Measurements from ENCODE around the gene PTPRN2.

DNA sequence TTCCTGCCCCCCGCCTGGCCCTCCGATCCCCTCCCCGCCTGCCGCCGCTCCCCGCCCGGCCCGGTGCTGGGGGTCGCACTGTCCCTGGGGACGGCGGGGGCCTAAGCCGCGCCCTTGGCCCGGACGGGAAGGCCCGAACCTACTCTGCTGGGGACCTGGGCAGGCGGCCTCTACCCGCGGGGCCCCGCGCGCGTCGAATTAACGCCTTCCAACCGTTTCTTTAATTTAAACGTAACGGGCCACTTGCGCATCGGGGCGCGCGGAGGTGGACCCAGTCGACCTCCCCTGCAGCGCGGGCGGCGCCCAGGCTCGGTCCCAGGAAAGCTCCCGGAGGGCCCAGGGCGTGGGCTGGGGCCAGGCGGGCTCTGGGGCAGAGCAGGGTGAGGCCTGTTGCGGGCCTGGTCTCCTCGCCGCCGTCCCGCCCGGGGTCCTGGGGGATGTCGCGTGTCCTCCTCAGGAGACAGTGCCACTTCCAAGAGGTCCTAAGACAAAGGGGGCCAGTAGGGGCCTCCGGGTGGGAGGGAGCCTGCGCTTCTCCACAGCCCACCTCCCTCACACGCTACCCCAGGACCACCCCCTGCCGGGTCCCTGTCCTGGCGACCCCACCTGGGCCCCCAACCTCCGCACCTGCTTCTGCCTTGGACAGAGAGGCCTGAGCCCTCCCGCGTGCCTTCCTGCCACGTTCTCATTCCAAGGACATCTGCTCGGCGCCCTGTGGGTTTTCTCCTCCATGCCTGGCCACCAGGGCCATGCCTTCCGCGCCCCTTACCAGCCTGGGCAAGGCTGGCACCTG, 658 bp upstream of the PTPRN2 start:
- TF ChIP-seq, protein P1, sequence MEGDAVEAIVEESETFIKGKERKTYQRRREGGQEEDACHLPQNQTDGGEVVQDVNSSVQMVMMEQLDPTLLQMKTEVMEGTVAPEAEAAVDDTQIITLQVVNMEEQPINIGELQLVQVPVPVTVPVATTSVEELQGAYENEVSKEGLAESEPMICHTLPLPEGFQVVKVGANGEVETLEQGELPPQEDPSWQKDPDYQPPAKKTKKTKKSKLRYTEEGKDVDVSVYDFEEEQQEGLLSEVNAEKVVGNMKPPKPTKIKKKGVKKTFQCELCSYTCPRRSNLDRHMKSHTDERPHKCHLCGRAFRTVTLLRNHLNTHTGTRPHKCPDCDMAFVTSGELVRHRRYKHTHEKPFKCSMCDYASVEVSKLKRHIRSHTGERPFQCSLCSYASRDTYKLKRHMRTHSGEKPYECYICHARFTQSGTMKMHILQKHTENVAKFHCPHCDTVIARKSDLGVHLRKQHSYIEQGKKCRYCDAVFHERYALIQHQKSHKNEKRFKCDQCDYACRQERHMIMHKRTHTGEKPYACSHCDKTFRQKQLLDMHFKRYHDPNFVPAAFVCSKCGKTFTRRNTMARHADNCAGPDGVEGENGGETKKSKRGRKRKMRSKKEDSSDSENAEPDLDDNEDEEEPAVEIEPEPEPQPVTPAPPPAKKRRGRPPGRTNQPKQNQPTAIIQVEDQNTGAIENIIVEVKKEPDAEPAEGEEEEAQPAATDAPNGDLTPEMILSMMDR (IDR thresholded peaks at IDR 0.05): no peak
- TF ChIP-seq POLR2AphosphoS5 (IDR thresholded peaks at IDR 0.05) (no peak), POLR2A (IDR thresholded peaks at IDR 0.05) (no peak), EP300 (IDR thresholded peaks at IDR 0.05) (no peak)
